Tibial nerve (tissue), 4 donors: ENCODE measurements around the gene REV1. TPM values are rescaled to one million over a fixed set of nuclear protein-coding genes. Genes with fewer than 3 reads are reported as not detected.

Source experiments
- DNase-seq, 2 donors: peaks; one replicate each; pipeline ENCODE4 v3.0.0-alpha.2; 2019; ENCODE audit warnings: low spot score in 2 of 2
- H3K27ac ChIP-seq, 4 donors: fragments of 200-600 bp; sonication (generic) in 3 of 4; one replicate each; pipeline ENCODE4 v1.5.1; 2017 to 2019; ENCODE audit warnings: mild to moderate bottlenecking in 1 of 4
- H3K27me3 ChIP-seq, 2 donors: fragments of 200-600 bp; sonication (generic) in 1 of 2; one replicate each; pipeline versions ENCODE4 v1.5.1 to v1.6.0; 2017 to 2019
- H3K36me3 ChIP-seq, 3 donors: fragments of 200-600 bp; sonication (generic); one replicate each; pipeline ENCODE4 v1.5.1; 2018 to 2019
- H3K4me1 ChIP-seq, 4 donors: fragments of 200-600 bp; sonication (generic) in 3 of 4; one replicate each; pipeline ENCODE4 v1.5.1; 2017 to 2019
- H3K4me3 ChIP-seq, 4 donors: fragments of 200-600 bp; sonication (generic) in 3 of 4; one replicate each; pipeline ENCODE4 v1.5.1; 2017 to 2019; ENCODE audit warnings: mild to moderate bottlenecking in 1 of 4, moderate library complexity in 1 of 4
- H3K9me3 ChIP-seq, 4 donors: fragments of 200-600 bp; sonication (generic) in 3 of 4; one replicate each; pipeline ENCODE4 v1.5.1; 2017 to 2019
- CTCF ChIP-seq, 5 experiments: fragments of 200-600 bp in 3 of 5; fragments of 450-650 bp in 2 of 5; sonication (generic) in 3 of 5; IDR thresholded peaks; one replicate each; pipeline ENCODE4 v1.5.1; 2016 to 2019; ENCODE audit warnings: antibody characterized with exemption in 5 of 5, mild to moderate bottlenecking in 3 of 5, moderate library complexity in 2 of 5
- EP300 ChIP-seq, 2 donors: sonication (generic); formaldehyde crosslinking; IDR thresholded peaks; one replicate each; pipeline ENCODE4 v1.6.1; 2017; ENCODE audit warnings: antibody characterized with exemption in 2 of 2, mild to moderate bottlenecking in 1 of 2
- POLR2A ChIP-seq, 2 donors: fragments of 450-650 bp; IDR thresholded peaks; one replicate each; pipeline ENCODE4 v1.6.1; 2017; ENCODE audit warnings: antibody characterized with exemption in 2 of 2, mild to moderate bottlenecking in 2 of 2, moderate library complexity in 2 of 2
- WGBS, 2 donors: methylation state at CpG; one replicate each; pipeline ENCODE4 v1.1.5; 2018; 5-methylcytosine and 5-hydroxymethylcytosine counted together
- total RNA-seq, 4 donors: library from RNA; depleted of rRNA; stranded (reverse); fragments of >200 nt; gene quantifications; one replicate each; pipeline ENCODE4 v1.1.0, GENCODE V29; 2016

The REV1 gene
- total RNA-seq, 4 donors from 2014 or later: 38.2 to 93.5 (median 64.6) TPM

- H3K9me3 ChIP-seq: no peaks in the 10 kb centered on the region
- TF ChIP-seq EP300 (IDR thresholded peaks at IDR 0.05) (no peak), POLR2A (IDR thresholded peaks at IDR 0.05) (no peak), CTCF (IDR thresholded peaks at IDR 0.05) (no peak)
- H3K4me1 ChIP-seq: peaks cover 0 to 66% (median 6%) of the 10 kb centered on the region in 4 donors
- no peaks in the 10 kb centered on the region for H3K36me3 ChIP-seq
- no peaks in the 10 kb centered on the region for H3K27me3 ChIP-seq
- no peak overlapping the region for H3K27ac ChIP-seq
- WGBS, 2 donors: 69 to 71% methylated on average over 3 of the region's 3 CpGs
- no peak for DNase-seq
- H3K4me3 ChIP-seq: no peak overlapping the region
Measured at GRCh38 chr2:99485411-99485810, 4.4 kb downstream of the REV1 start.

GRCh38 chr2:99484205-99484604 is 5.6 kb downstream of the REV1 start:
- DNase-seq: no peak
- H3K9me3 ChIP-seq: no peaks in the 10 kb centered on the region
- H3K36me3 ChIP-seq: no peaks in the 10 kb centered on the region
- no peak overlapping the region for H3K27ac ChIP-seq
- no peak for TF ChIP-seq POLR2A (IDR thresholded peaks at IDR 0.05)
- no peak for TF ChIP-seq CTCF (IDR thresholded peaks at IDR 0.05)
- no peak for TF ChIP-seq EP300 (IDR thresholded peaks at IDR 0.05)
- WGBS, 2 donors: 65 to 66% methylated on average over 2 of the region's 2 CpGs
- no peak overlapping the region for H3K4me3 ChIP-seq
- H3K4me1 ChIP-seq: peaks cover 0 to 78% (median 6%) of the 10 kb centered on the region in 4 donors
- H3K27me3 ChIP-seq: no peaks in the 10 kb centered on the region

GRCh38 chr2:99481941-99482340 is 7.9 kb downstream of the REV1 start:
- Histone ChIP-seq H3K9me3 (no peaks in the 10 kb centered on the region), H3K27ac (no peak overlapping the region), H3K4me3 (no peak overlapping the region), H3K27me3 (no peaks in the 10 kb centered on the region), H3K36me3 (no peaks in the 10 kb centered on the region), H3K4me1 (peaks cover 0 to 86% (median 2%) of the 10 kb centered on the region in 4 donors)
- DNase-seq: no peak
- TF ChIP-seq CTCF (IDR thresholded peaks at IDR 0.05) (no peak), POLR2A (IDR thresholded peaks at IDR 0.05) (no peak), EP300 (IDR thresholded peaks at IDR 0.05) (no peak)
- WGBS, 2 donors: 23 to 36% methylated on average over 1 of the region's 1 CpG

GRCh38 chr2:99481527-99481926 is 8.3 kb downstream of the REV1 start:
- TF ChIP-seq POLR2A (IDR thresholded peaks at IDR 0.05) (no peak), CTCF (IDR thresholded peaks at IDR 0.05) (no peak), EP300 (IDR thresholded peaks at IDR 0.05) (no peak)
- no peak overlapping the region for H3K4me3 ChIP-seq
- no peaks in the 10 kb centered on the region for H3K36me3 ChIP-seq
- no peak for DNase-seq
- WGBS, 2 donors: 67 to 77% methylated on average over 2 of the region's 2 CpGs
- H3K4me1 ChIP-seq: peaks cover 0 to 84% (median 2%) of the 10 kb centered on the region in 4 donors
- H3K9me3 ChIP-seq: no peaks in the 10 kb centered on the region
- H3K27me3 ChIP-seq: no peaks in the 10 kb centered on the region
- no peak overlapping the region for H3K27ac ChIP-seq

GRCh38 chr2:99480390-99480789 is 9.4 kb downstream of the REV1 start:
- H3K4me3 ChIP-seq: no peak overlapping the region
- 50 to 70% methylated on average over 1 of the region's 1 CpG for WGBS, 2 donors
- DNase-seq: no peak
- no peaks in the 10 kb centered on the region for H3K36me3 ChIP-seq
- H3K27me3 ChIP-seq: no peaks in the 10 kb centered on the region
- H3K9me3 ChIP-seq: no peaks in the 10 kb centered on the region
- TF ChIP-seq POLR2A (IDR thresholded peaks at IDR 0.05) (no peak), EP300 (IDR thresholded peaks at IDR 0.05) (no peak), CTCF (IDR thresholded peaks at IDR 0.05) (no peak)
- peaks cover 0 to 83% (median 6%) of the 10 kb centered on the region in 4 donors for H3K4me1 ChIP-seq
- H3K27ac ChIP-seq: no peak overlapping the region
